Breast epithelium (tissue), 4 donors: ENCODE results near the gene CSMD2. TPM values are rescaled to one million over a fixed set of nuclear protein-coding genes. Genes with fewer than 3 reads are reported as not detected.

Experiments used
- DNase-seq, 2 donors: peaks; one replicate each; pipeline ENCODE4 v3.0.0-alpha.2; 2019; ENCODE audit warnings: low spot score in 2 of 2
- H3K27ac ChIP-seq, 2 donors: fragments of 200-600 bp; sonication (generic) in 1 of 2; one replicate each; pipeline ENCODE4 v1.5.1; 2016 to 2019; ENCODE audit warnings: mild to moderate bottlenecking in 1 of 2
- H3K27me3 ChIP-seq, 2 donors: fragments of 200-600 bp; sonication (generic) in 1 of 2; one replicate each; pipeline versions ENCODE4 v1.5.1 to v1.6.0; 2017 to 2019; ENCODE audit warnings: control low read depth in 1 of 2, mild to moderate bottlenecking in 1 of 2
- H3K36me3 ChIP-seq: fragments of 200-600 bp; one replicate; pipeline ENCODE4 v1.5.1; 2019
- H3K4me1 ChIP-seq, 2 donors: fragments of 200-600 bp; sonication (generic); one replicate each; pipeline ENCODE4 v1.5.1; 2016 to 2019; ENCODE audit warnings: control low read depth in 1 of 2
- H3K4me3 ChIP-seq, 3 donors: fragments of 200-600 bp; sonication (generic); 1 replicate in 2 of 3; 2 replicates in 1 of 3; pipeline ENCODE4 v1.5.1; 2016 to 2019; ENCODE audit warnings: mild to moderate bottlenecking in 3 of 3, moderate library complexity in 2 of 3
- H3K9me3 ChIP-seq, 2 donors: fragments of 200-600 bp; sonication (generic) in 1 of 2; one replicate each; pipeline ENCODE4 v1.5.1; 2016 to 2019; ENCODE audit warnings: control low read depth in 1 of 2
- CTCF ChIP-seq, 3 donors: fragments of 450-650 bp; IDR thresholded peaks; one replicate each; pipeline ENCODE4 v1.5.1; 2016 to 2017; ENCODE audit warnings: antibody characterized with exemption in 3 of 3, mild to moderate bottlenecking in 3 of 3, moderate library complexity in 3 of 3
- POLR2A ChIP-seq: fragments of 450-650 bp; IDR thresholded peaks from one replicate; pipeline ENCODE4 v1.6.1; 2016; ENCODE audit warnings: antibody characterized with exemption, mild to moderate bottlenecking, moderate library complexity
- POLR2AphosphoS5 ChIP-seq, 3 donors: sonication (generic); formaldehyde crosslinking; IDR thresholded peaks; one replicate each; pipeline ENCODE4 v1.6.1; 2017; ENCODE audit warnings: antibody characterized with exemption in 3 of 3
- intact Hi-C: fragments of 100-400 bp; cut with DNase I; formaldehyde crosslinking; loops from one replicate; pipeline ENCODE4 v1.15.1; 2023; ENCODE audit warnings: low total_unique reads
- total RNA-seq, 3 donors: library from RNA; depleted of rRNA; stranded (reverse); fragments of >200 nt; gene quantifications; one replicate each; pipeline ENCODE4 v1.1.0, GENCODE V29; 2016

The CSMD2 gene
- total RNA-seq, 3 donors from 2014 or later: 0.33 to 2.6 (median 0.44) TPM

GRCh38 chr1:33893147-33893830 is 271.7 kb downstream of the CSMD2 start:
- intact Hi-C loops: no loop called here
- DNase-seq: no peak
- Histone ChIP-seq H3K9me3 (no peaks in the 10 kb centered on the region), H3K4me3 (no peak overlapping the region), H3K27ac (peak overlapping the region in 1 of 2 donors; percentile 71), H3K27me3 (no peaks in the 10 kb centered on the region), H3K4me1 (no peaks in the 10 kb centered on the region), H3K36me3 (no peaks in the 10 kb centered on the region)
- TF ChIP-seq POLR2A (no peak), POLR2AphosphoS5 (IDR thresholded peaks at IDR 0.05) (no peak), CTCF (IDR thresholded peaks at IDR 0.05) (no peak)

GRCh38 chr1:33886496-33886895 is 278.5 kb downstream of the CSMD2 start:
- H3K27ac ChIP-seq: no peak overlapping the region
- no peak overlapping the region for H3K4me3 ChIP-seq
- no peaks in the 10 kb centered on the region for H3K9me3 ChIP-seq
- DNase-seq: no peak
- no peaks in the 10 kb centered on the region for H3K27me3 ChIP-seq
- no peaks in the 10 kb centered on the region for H3K4me1 ChIP-seq
- intact Hi-C loops: no loop called here
- TF ChIP-seq POLR2AphosphoS5 (IDR thresholded peaks at IDR 0.05): no peak
- TF ChIP-seq POLR2A: no peak
- no peak for TF ChIP-seq CTCF (IDR thresholded peaks at IDR 0.05)
- no peaks in the 10 kb centered on the region for H3K36me3 ChIP-seq

- H3K27me3 ChIP-seq: no peaks in the 10 kb centered on the region
- DNase-seq: no peak
- TF ChIP-seq POLR2A (no peak), POLR2AphosphoS5 (IDR thresholded peaks at IDR 0.05) (no peak), CTCF (IDR thresholded peaks at IDR 0.05) (no peak)
- intact Hi-C loops: no loop called here
- no peaks in the 10 kb centered on the region for H3K4me1 ChIP-seq
- H3K27ac ChIP-seq: no peak overlapping the region
- H3K9me3 ChIP-seq: no peaks in the 10 kb centered on the region
- H3K4me3 ChIP-seq: no peak overlapping the region
- H3K36me3 ChIP-seq: no peaks in the 10 kb centered on the region
Measured at GRCh38 chr1:33880305-33880704, 284.7 kb downstream of the CSMD2 start.

DNA sequence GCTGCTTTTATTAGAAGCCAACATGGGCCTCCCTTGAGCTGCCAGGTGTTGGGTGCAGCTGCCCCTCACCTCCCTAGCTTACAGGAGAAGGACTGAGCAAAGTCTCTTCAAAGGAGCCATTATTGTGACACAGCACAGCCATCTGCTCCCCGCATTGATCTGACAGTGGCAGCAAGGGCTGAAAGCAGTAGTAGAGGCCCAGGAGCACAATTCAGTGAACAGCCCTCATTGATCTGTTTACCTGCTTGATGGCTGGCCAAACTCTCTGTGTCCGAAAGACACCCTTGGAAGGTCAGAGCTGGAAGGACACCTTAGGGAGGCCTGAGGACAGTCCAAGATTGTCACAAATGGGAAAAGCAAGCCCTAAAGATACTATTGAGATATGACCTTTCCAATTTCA is 286.6 kb downstream of the CSMD2 start:
- Histone ChIP-seq H3K27me3 (no peaks in the 10 kb centered on the region), H3K9me3 (no peaks in the 10 kb centered on the region), H3K27ac (no peak overlapping the region), H3K4me1 (no peaks in the 10 kb centered on the region), H3K36me3 (no peaks in the 10 kb centered on the region), H3K4me3 (no peak overlapping the region)
- no peak for DNase-seq
- intact Hi-C loops: no loop called here
- TF ChIP-seq CTCF (IDR thresholded peaks at IDR 0.05) (no peak), POLR2A (no peak), POLR2AphosphoS5 (IDR thresholded peaks at IDR 0.05) (no peak)

DNA sequence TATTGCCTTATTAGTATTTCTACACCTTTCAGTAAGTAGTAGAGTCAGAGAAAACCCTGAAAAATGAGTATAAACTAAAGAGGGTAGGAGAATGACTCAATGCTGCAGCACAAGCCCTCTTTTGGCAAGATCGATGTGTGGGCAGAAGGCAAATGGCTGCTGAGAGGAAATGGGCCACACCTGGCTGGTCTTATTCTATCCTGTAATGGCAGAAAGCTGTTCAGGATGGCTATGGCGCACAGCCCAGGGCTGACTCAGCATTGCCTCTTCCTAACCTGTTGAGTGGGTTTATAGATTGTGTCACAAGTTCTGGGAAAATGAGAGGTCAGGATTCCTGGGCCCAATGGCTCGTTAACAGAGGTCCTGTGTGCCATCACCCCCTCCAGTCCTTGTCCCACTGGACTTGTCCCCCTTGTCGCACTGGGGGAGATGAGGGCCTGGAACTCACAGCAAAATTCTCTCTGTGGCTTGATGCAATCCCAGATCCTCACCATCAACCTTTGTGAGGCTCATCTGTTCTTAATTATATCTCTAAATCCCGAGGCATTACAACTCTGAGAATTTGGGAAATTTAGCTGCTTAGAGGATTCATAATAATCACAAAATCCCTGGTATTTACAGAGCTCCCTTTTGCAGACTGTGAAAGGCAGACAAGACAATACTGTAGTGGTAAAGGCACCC is 287.9 kb downstream of the CSMD2 start:
- TF ChIP-seq POLR2AphosphoS5 (IDR thresholded peaks at IDR 0.05): no peak
- TF ChIP-seq POLR2A: no peak
- no peak for DNase-seq
- peak overlapping the region in 1 of 2 donors; percentile 28 for H3K27ac ChIP-seq
- H3K4me3 ChIP-seq: no peak overlapping the region
- no peaks in the 10 kb centered on the region for H3K9me3 ChIP-seq
- no peaks in the 10 kb centered on the region for H3K4me1 ChIP-seq
- intact Hi-C loops: no loop called here
- no peaks in the 10 kb centered on the region for H3K27me3 ChIP-seq
- H3K36me3 ChIP-seq: no peaks in the 10 kb centered on the region
